HG02840 (cell line): ENCODE results near the gene KIRREL3.

Experiments used
- ATAC-seq: cut with Tn5 transposase; IDR thresholded peaks from one replicate; pipeline ENCODE4 v1.9.1; 2021; ENCODE audit warnings: mild to moderate bottlenecking, moderate library complexity, moderate number of reproducible peaks; ENCODE audit not compliant: unreplicated experiment, low FRiP score

KIRREL3 gene

DNA sequence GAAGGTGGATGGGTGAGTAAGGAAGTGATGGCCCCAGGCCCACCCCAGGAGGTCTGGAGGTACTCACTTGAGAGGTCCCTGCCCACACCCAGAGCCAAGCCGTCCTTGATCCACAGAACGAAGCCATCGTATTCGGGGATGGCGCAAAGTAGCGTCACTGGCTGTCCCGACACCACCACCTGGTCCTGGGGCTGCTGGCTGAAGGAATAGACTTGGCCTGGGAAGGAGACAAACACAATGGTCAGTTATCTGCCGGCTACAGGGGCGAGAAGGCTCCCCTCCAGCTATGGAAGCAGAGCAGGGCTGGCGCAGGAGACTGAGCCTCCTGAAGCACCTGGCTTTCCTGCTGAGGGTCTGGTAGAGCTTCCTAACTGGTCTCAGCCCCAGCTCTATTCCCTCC lies 474.1 kb downstream of the KIRREL3 start:
- no peak for ATAC-seq

DNA sequence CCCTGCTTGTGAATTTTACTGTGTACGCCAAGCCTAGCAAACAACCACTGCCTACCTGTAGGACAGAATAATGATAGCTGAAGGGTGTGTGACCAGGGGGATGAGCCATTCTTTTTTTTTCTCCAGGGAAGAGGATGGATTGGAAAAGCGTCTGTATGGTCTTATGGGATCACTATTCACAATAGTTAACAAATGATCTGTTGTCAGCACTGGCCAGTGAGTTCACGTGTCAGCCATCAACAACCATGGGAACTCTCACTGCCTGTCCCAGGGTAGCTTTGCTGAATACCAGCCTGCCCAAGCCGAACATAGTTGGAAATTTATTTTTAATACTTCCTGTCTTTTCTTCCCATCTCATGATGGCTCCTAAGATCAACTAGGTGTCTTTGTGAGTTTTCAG lies 474.9 kb downstream of the KIRREL3 start:
- no peak for ATAC-seq

DNA sequence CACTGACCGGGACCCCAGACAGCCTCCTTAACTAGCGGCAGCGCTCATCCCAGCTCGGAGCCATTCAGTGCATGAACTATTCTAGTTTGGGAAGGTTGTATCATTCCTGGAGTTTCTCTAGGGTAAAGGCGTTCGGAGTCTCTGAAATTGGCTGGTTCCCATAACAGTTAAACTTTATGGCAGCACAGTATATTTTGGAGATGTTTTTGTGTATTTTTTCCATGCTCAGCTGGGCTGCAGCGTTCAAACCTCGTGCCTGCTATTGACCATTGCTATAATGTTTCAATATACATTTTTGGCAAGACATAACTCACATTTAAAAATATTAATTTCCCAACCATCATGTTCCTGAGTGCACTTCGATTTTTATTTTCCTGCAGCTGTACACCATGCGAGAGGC lies 475.4 kb downstream of the KIRREL3 start:
- ATAC-seq = no peak

DNA sequence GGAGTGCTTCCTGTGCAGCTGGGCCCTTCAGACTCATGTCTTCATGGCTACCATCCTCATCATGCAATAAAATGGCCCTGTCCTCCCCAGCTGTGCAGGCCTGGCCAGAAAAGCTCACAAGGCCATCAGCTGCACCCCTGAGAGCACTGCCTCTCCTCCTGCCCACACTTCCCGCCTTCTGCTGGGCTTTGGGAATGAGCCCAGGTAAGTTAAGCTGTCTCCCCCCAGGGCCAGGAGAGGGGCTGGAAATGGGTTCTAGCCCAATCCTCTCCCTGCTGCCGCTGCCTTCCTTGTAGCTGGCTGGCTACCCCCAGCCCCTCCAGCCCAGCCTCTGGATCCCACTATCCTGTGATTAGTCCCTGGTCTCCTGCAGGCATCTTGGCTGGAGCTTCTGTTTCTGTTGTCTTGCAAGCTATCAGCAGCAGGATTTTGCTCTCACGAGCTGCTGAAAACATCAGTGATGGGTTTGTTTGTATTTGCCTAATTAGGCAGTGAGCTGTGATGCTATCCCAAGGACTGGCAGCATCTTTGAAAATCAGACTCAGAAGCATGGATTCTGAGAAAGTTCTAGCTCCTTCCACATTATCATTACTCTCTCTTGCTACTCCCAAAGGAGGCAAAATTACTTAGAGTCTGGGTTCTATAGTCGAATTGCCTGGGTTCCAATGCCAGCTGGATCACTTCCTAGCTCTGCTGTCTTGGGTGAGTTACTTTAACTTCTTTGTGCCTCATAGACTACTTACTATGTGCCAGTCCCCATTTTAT lies 476.9 kb downstream of the KIRREL3 start:
- ATAC-seq = no peak

DNA sequence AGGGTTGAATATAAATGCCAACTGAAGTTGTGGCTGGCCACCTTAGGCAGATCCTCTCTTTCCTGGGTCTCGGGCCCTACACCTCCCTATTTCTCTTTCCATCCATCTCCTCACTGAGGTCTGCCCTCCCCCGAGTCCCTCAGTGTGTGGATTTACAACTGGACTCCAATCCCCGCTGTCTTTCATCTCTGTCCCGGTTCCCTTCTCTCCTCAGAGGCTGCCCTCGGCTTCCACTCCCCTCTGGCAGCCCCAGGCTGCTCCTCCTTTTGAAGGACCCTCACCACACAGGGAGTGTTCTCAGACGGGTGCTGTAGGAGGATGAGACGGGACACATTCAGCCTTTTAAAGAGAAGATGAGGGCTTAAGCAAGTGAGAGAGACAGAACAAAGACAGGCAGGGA lies 478.0 kb downstream of the KIRREL3 start:
- no peak for ATAC-seq

DNA sequence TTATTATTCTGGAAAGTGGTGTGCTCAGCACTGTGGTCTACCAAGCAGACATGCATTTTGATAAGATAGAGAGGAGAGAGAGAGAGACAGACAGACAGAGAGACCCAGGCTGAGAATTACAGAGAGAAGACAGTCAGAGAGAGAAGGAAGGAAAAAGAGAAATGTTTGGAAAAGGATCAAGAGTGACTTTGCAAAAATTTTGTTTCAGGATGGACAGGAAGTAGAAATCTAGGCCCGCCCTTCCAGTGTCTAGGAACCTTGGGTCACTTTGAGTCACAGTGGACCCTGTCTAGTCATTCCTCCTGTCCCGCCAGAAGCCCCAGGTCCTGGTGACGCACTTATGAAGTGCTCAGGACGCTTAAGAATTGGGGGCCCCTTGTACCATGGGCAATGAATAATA lies 478.4 kb downstream of the KIRREL3 start:
- ATAC-seq = no peak

DNA sequence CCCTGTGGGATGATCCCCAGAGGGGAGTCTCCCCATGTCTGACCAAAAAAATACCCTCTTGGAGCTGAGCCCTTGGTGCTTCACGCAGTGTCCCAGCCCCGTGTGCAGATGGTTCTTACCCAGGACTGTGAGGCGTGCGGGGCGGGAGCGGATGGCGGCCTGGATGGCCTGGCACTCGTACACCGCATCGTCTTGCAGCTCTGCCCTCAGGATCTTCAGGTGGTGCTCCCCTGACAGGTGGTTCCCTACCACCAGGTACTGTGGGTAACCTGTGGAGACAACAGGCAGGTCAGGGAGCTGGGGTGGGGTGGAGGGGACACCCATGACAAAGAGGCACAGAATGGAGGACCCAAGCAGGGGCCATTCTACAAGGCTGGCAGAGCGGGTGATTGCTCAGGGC lies 479.4 kb downstream of the KIRREL3 start:
- ATAC-seq = no peak

DNA sequence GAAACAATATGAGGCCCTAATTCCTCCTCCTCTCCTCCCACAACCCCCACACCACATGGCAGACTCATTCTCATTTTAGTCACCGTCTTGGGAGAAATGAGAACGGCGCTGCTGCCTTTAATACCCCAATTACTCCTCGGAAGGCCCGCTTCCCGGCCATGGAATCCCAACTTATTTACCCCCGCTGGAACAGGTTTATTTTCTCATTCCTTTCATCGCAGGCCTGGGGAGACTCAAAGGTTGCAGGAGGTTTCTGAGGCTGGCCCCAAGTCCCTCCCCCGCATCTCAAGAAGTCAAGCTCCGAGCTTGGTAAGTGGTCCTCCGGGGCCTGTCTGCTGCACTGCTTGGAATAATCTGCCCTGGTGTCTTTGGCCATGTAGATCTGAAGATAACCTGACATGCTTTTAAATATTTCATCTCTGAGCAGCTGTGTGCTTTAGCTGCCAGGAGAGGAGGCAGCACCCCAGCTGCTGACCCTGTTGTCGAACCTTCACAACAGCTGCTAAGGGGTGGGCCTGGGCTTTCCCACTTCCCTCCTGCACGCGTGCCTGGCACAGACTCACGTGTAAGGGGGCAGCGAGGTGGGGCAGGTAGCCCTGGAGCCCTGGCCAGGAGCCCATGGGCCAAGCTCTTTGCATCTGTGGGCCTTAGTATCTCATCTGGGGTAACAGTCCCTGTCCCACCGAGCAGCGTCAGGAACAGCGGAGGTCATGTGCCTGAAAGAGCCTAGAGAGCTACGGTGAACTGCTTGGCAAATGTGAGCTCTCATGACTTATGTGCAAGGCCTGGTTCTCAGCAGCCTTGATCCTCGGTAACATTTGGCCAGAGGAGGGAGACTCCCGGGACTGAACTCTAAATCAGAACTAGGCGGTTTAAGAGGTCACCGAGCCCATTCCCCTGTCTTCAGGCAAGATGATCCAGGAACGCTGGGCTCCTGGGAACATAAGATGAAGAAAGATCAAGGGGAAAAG lies 480.5 kb downstream of the KIRREL3 start:
- ATAC-seq = no peak

DNA sequence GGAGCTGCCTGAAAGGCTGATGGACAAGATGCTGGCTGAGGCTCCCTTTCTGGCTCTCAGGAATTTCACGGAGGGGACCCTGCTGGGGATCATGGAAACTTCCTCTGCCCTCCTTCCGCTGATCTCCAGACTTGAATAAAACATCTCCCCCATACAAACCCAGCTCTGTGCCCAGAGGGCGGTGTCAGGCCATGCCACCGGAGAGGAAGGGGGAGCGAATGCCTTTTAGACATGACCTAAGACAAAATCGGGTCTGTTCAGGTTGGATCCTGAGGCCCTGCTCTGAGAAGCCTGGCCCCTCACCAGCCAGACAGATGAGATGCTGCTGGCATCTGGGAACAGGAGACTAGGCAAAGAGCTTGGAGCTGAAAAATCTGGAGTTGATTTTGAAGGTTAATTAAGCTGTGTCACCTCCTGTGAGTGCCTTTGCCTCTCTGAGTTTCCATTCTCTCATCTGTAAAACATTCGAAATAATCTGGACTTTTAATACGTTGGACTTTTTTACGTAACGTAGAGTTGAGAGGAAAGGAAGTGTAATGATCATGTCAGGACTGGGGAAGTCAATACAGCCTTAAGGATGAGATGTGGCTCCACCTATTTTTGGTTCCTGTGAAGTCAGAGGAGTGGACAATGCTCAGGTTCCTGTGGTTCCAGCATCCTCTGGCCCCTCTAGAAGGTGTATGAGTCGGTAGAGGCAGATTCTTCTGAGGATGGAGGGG lies 481.4 kb downstream of the KIRREL3 start:
- ATAC-seq = no peak

DNA sequence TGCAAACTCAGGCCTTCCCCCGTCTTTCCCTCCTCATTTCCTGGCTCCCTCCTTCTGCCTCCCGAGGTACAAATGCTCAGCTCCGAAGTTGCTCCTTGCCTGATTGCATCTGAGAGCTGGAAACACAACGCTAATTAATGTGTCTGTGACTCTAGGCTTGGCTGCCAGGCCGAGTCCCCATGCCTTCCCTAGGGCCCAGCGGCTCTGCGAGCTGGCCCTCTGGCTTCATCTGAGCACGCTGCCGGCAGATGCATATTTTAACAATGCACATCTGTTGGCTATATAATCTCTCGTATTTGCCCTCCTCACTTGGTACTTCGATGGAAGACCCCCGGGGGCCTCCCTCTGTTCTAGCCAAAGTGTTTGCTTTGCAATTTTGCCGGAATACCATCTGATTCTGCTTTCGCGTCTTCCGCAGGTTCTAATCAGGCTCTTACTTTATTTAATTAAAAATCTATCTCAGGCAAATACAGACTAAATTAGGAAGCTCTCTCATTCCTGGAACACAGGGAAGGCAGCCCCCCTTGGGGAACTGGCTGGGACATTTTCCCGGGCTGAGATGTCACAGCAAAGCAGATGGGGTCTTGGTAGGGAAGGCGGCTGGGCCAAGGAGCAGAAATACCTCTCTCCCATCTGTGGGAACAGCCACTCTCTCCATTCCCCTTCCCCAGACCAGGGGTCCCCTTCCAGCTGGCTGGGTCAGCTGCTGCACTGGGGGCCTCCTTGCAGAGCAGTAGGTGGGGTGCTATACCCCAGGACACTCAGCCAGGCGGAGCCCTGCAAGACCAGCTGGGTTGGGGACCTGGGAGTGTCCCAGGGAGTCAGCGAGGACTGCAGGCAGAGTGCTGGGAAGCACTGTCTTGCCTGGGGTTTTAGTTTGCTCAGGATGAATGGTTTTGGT lies 482.2 kb downstream of the KIRREL3 start:
- no peak for ATAC-seq

DNA sequence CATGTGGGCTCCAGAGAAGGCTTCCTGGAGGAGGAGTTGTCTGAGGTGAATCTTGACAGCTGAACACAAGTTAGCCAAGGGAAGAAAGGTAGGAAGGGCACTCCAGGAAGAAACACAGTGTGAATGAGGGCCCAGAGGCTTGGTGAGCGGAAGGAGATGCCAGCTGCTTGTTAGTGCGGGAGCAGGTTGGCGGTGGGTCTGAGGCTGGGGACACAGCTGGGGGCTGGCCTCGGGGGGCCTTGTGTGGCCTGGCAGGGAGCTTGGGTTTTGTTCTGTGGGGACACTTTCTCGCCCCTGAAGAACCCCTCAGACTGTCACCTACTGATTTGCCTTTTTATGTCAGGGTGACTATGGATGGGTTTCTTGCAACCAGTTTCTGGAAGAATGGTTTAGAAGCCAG lies 485.1 kb downstream of the KIRREL3 start:
- ATAC-seq = no peak

DNA sequence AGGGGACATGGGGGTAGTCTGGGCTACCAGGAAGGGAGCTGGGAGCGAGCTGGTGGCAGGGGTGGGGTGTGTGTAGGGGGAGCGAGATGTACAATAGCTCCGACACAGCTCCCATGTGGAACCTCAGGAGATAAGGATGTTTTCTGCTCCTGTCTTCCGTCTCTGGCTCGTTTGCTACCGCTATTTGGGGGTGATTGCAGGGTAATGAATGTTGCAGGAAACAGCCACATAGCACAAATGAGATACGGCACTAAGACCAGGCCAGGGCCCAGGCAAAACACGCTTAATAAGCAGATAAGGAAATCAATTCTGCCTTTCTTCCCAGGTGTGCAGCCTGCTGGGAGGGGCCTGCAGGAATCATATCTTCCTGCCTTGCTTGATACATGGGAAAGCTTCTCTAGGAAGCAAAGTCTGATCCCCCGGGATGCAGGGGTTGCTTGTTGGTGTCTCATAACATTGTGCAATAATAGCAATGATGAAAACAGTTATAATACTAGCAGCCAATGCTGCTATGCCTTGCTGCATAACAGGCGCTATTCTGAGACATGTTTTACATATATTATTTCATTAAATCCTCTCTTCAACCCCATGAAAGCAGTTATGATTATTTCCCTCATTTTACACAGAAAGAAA lies 486.4 kb downstream of the KIRREL3 start:
- no peak for ATAC-seq

DNA sequence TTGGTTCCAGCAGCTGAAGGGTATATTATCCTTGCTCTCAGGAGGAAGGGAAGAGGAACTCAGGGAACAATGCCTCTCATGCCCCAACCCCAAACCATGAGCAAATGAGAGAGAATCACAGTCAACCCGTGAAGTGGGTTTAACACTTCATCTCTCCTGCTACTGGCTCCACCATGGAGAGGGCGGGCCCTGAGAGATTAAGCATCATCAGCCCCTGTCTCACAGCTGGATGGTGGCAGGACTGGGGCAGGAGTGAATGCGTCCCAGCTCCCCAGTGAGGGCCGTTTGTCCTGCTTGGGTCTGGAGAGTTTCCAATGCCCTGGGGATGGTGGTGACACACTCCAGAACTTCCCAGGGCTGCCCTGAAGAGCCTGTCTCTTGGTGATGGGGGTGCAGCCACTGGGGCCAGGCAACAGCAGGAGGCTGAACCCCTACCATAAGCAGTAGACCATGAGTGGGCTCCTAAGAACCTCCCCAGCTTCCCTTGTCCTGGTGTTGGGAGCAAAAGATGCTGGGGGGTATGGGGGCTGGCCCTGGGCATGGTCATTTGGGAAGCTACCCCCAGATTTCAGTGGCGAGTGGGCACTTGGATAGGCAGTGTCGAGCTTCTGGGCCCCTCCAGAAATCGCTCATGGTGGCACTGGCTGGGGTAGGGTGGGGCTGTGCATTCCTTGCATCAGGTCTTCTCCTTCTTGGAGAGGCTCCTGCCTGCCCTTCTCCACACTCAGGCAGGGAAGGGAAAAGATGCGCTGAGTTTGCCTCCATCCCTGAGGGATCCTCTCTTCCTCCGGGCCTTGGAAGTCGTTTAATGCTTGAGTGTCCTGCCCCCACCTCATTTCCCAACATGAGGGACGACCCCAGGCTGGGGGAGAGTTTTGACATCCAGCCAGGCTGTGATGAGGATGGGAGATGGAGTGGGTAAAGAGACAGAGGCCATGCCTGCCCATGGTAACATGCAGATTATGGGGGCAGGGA lies 487.5 kb downstream of the KIRREL3 start:
- ATAC-seq = no peak

DNA sequence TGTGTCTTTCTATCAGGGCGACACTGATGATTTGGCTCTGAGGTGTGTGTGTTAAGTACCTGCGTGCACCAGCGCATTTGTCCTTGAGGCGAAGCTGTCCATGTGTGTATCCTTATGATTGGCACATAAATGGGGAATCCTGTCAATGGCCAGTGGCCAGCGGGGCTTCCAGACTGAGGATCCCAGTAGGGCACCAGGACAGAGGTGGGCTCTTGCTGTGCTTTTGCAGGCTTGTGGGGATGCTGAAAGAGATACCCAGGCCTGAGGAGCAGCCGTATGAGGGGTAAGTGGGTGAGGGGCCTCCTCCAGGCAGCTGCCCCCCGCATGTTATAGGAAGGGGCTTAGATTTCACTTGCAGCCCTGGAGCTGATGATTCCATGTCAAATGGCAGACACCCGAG lies 488.3 kb downstream of the KIRREL3 start:
- ATAC-seq = no peak

DNA sequence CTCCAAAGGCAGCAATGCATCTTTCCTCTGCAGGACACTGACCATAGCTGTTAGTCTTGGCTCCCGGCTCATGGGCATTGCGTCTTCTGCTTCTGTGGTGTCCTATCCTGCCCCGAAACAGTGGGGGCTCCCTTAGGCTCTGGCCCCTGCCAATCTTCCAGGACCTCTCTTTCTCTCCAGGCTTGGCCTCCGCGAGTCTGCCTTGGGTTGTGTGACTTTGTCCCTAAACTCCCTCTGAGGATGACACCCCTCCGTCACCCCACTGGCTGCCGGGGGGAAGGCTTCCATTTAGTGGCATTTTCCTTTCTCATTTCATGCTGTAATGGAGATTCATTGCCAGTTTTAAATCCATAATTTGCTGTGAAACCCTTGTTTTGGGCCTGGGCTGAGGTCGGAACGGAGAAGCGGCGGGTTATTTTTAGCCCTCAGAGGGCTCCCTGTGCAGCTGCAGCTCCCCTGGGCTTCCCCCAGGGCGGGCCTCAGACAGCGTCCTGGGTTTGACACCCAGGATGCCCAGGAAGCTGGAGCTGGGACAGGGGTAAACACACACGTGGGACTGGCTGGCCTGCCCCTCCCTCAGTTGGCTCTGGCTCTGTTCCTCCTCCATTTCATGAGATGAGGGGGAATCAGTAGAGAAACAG lies 489.0 kb downstream of the KIRREL3 start:
- ATAC-seq = no peak

DNA sequence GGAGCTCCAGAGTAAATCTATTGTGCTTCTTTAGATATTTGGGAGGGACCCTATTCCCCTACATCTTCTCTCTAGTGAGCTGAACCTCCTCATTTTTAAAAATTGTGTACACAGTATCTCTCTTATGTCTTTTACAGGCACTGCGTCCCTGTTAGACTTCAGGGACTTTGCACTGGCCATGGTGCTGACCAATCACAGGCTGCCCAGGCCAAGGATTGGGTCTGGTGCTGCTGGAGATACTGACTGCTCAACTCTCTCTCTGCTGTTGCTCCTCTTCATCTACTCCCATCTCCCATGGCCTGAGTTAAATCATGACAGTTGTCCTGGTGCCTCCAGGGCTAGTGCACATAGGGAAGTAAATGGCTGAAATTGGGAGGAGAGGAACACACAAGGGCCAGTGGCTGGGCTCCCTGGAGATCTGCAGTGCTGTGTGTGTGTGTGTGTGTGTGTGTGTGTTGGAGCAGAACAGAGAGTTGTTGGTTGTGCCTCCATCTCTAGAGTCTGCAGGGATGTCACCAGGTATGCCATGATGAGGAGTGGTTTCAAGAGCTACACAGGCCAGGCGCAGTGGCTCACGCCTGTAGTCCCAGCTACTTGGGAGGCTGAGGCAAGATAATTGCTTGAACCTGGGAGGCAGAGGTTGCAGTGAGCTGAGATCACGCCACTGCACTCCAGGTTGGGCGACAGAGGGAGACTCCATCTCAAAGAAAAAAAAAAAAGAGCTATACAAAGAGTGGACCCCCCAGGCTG lies 489.8 kb downstream of the KIRREL3 start:
- no peak for ATAC-seq

DNA sequence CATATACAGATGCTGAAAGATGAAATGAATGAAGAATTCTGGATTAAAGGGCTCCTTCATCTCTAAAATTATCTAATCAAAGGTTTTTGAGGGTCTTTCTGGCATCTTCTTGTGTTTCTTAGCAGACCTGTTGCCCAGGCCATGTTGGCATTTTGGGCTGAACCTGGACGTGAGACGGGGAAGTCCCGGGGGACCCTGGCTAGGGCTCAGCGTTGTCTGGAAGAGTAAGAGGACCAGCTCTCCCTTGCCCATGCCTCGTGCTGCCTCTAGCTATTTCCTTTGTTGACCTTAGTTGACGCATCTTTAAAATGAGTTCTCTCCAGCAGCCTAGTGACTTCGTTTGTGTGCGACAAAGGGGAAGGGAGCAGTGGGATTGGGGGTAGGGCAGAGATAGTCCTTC lies 492.9 kb downstream of the KIRREL3 start:
- no peak for ATAC-seq
